ENCODE data around the gene CCNQ.

- TF ChIP-seq CTCF (IDR thresholded peaks at IDR 0.05; ENCODE audit: insufficient read depth, low read depth, low read length): no peak
- no peak for TF ChIP-seq EZH2 (IDR thresholded peaks at IDR 0.05; ENCODE audit: insufficient read depth, low read length)
Observed at GRCh38 chrX:153614818-153615217, 15.9 kb upstream of the CCNQ start.
